OCI-LY1 (cell line): ENCODE measurements around the gene MMP2.

Experiments used
- H2AFZ ChIP-seq: fragments of 200-600 bp; sonication (generic), shearing (Covaris generic); 2 replicates; pipeline ENCODE4 v1.6.0; 2014; ENCODE audit warnings: antibody characterized with exemption, mild to moderate bottlenecking, low read length
- H3F3A ChIP-seq: fragments of 200-600 bp; sonication (generic), shearing (Covaris generic); 2 replicates; pipeline ENCODE4 v1.6.0; 2014; ENCODE audit warnings: mild to moderate bottlenecking, antibody characterized with exemption, low read length, moderate library complexity; ENCODE audit not compliant: insufficient read depth
- H3K27ac ChIP-seq: fragments of 200-600 bp; sonication (generic); 2 replicates; pipeline ENCODE4 v1.5.1; 2014; ENCODE audit warnings: low read length, mixed run types, mild to moderate bottlenecking, low read depth; ENCODE audit not compliant: poor library complexity, severe bottlenecking
- H3K27me3 ChIP-seq: fragments of 200-600 bp; sonication (generic); 2 replicates; pipeline ENCODE4 v1.6.0; 2014; ENCODE audit warnings: antibody characterized with exemption, mild to moderate bottlenecking, low read length, moderate library complexity; ENCODE audit not compliant: insufficient read depth
- H3K36me3 ChIP-seq: fragments of 200-600 bp; sonication (generic); 2 replicates; pipeline ENCODE4 v1.6.1; 2014; ENCODE audit warnings: mild to moderate bottlenecking, antibody characterized with exemption, low read length, moderate library complexity, mixed read lengths; ENCODE audit not compliant: insufficient read depth
- H3K4me1 ChIP-seq: fragments of 200-600 bp; sonication (generic); 2 replicates; pipeline ENCODE4 v1.5.1; 2014; ENCODE audit warnings: mild to moderate bottlenecking, low read length, moderate library complexity; ENCODE audit not compliant: insufficient read depth, severe bottlenecking
- H3K4me2 ChIP-seq: fragments of 200-600 bp; sonication (generic), shearing (Covaris generic); 2 replicates; pipeline ENCODE4 v1.6.1; 2014; ENCODE audit warnings: low read length
- H3K4me3 ChIP-seq: fragments of 200-600 bp; sonication (generic); 2 replicates; pipeline ENCODE4 v1.5.1; 2014; ENCODE audit warnings: low read length, low read depth, mild to moderate bottlenecking, mixed read lengths; ENCODE audit not compliant: poor library complexity, severe bottlenecking
- H3K79me2 ChIP-seq: fragments of 200-600 bp; shearing (Covaris generic); 2 replicates; pipeline ENCODE4 v1.6.1; 2016; ENCODE audit warnings: mixed run types, low read length, mixed read lengths; ENCODE audit not compliant: insufficient read depth
- H3K9ac ChIP-seq: fragments of 200-600 bp; sonication (generic), shearing (Covaris generic); 2 replicates; pipeline ENCODE4 v1.6.1; 2014; ENCODE audit warnings: mild to moderate bottlenecking, low read length, mixed read lengths
- H3K9me2 ChIP-seq: fragments of 200-600 bp; sonication (generic), shearing (Covaris generic); 2 replicates; pipeline ENCODE4 v1.6.1; 2014; ENCODE audit warnings: low read depth, mild to moderate bottlenecking, low read length, mixed read lengths
- H3K9me3 ChIP-seq: fragments of 200-600 bp; shearing (Covaris generic); 2 replicates; pipeline ENCODE4 v1.6.1; 2014; ENCODE audit warnings: low read length, mixed read lengths
- H4K20me1 ChIP-seq: fragments of 200-600 bp; sonication (generic), shearing (Covaris generic); 2 replicates; pipeline ENCODE4 v1.6.0; 2016; ENCODE audit warnings: mild to moderate bottlenecking, low read length; ENCODE audit not compliant: insufficient read depth
- CTCF ChIP-seq: fragments of 200-600 bp; sonication (generic), shearing (Covaris generic); IDR thresholded peaks from 2 replicates; pipeline ENCODE4 v1.5.1; 2017; ENCODE audit warnings: mild to moderate bottlenecking, antibody characterized with exemption, low read length, moderate library complexity, mixed read lengths
- EZH2 ChIP-seq: fragments of 200-600 bp; sonication (generic), shearing (Covaris generic); IDR thresholded peaks from 2 replicates; pipeline ENCODE4 v1.8.0; 2017; ENCODE audit warnings: borderline replicate concordance, mixed run types, mild to moderate bottlenecking, antibody characterized with exemption, low read length, moderate library complexity, mixed read lengths

MMP2 gene

DNA sequence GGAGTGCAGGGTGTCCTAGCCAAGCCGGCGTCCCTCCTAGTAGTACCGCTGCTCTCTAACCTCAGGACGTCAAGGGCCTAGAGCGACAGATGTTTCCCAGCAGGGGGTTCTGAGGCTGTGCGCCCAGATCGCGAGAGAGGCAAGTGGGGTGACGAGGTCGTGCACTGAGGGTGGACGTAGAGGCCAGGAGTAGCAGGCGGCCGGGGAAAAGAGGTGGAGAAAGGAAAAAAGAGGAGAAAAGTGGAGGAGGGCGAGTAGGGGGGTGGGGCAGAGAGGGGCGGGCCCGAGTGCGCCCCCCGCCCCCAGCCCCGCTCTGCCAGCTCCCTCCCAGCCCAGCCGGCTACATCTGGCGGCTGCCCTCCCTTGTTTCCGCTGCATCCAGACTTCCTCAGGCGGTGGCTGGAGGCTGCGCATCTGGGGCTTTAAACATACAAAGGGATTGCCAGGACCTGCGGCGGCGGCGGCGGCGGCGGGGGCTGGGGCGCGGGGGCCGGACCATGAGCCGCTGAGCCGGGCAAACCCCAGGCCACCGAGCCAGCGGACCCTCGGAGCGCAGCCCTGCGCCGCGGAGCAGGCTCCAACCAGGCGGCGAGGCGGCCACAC, at the start of gene MMP2:
Gene MMP2, plus strand, starts transcription at position 372 of the 603 bp plus-strand sequence. CDS start 282 bp downstream, outside the sequence.
- TF ChIP-seq EZH2: no peak
- TF ChIP-seq CTCF: no peak
- no peak within 1 kb of the TSS for H3K4me2 ChIP-seq
- H3K4me1 ChIP-seq: no peaks in the 10 kb centered on the region
- H3K9me3 ChIP-seq: no peaks in the 10 kb centered on the region
- H3K36me3 ChIP-seq: no peaks in the 10 kb centered on the region
- H2AFZ ChIP-seq: no peak within 1 kb of the TSS
- no peak within 1 kb of the TSS for H3K9ac ChIP-seq
- no peaks in the 10 kb centered on the region for H3K27me3 ChIP-seq
- no peak within 1 kb of the TSS for H3K27ac ChIP-seq
- no peaks in the 10 kb centered on the region for H4K20me1 ChIP-seq
- no peak within 1 kb of the TSS for H3K4me3 ChIP-seq
- H3K9me2 ChIP-seq: no peaks in the 10 kb centered on the region
- H3F3A ChIP-seq: no peaks in the 10 kb centered on the region
- no peaks in the 10 kb centered on the region for H3K79me2 ChIP-seq

- no peak overlapping the region for H3K27ac ChIP-seq
- TF ChIP-seq CTCF (no peak), EZH2 (no peak)
- H3K4me2 ChIP-seq: no peak overlapping the region
- H3K79me2 ChIP-seq: no peaks in the 10 kb centered on the region
- H3K27me3 ChIP-seq: no peaks in the 10 kb centered on the region
- no peak overlapping the region for H3K9ac ChIP-seq
- no peak overlapping the region for H3K4me3 ChIP-seq
- no peaks in the 10 kb centered on the region for H4K20me1 ChIP-seq
- H3K4me1 ChIP-seq: no peaks in the 10 kb centered on the region
- no peak overlapping the region for H2AFZ ChIP-seq
- H3K9me3 ChIP-seq: no peaks in the 10 kb centered on the region
- no peaks in the 10 kb centered on the region for H3K36me3 ChIP-seq
- H3F3A ChIP-seq: no peaks in the 10 kb centered on the region
- H3K9me2 ChIP-seq: no peaks in the 10 kb centered on the region
These were observed 46.0 kb upstream of the MMP2 start for GRCh38 chr16:55433030-55433429.

DNA sequence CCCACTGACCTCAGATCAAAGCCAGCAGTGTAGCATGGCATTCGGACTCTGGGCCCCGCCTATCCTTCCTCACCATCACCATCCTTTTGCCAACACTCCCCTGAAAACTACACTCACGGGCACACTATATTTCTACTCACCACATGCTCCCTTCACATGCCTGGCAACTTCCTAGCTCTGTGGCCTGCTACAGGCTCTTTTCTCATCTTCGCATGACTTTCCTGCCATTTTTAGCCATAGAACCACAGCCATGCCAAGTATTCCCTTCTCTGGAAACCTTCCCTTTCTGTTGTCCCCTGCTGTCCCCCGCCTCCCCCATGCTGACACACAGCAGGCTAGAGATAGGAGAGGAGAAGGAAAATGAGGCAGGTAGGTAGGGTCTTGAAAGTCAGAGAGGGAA, 45.5 kb upstream of the MMP2 start:
- Histone ChIP-seq H3K9me3 (no peaks in the 10 kb centered on the region), H3K9me2 (no peaks in the 10 kb centered on the region), H3K4me3 (no peak overlapping the region), H2AFZ (no peak overlapping the region), H3K27ac (no peak overlapping the region), H3K9ac (no peak overlapping the region), H3K27me3 (no peaks in the 10 kb centered on the region), H3K4me2 (no peak overlapping the region), H3F3A (no peaks in the 10 kb centered on the region), H3K36me3 (no peaks in the 10 kb centered on the region), H3K79me2 (no peaks in the 10 kb centered on the region), H3K4me1 (no peaks in the 10 kb centered on the region), H4K20me1 (no peaks in the 10 kb centered on the region)
- TF ChIP-seq EZH2: no peak
- no peak for TF ChIP-seq CTCF
